ENCODE results near the gene MACROD2.

The MACROD2 gene

GRCh38 chr20:15265581-15266309 lies 1270.4 kb downstream of the MACROD2 start:
- TF ChIP-seq CTCF (IDR thresholded peaks at IDR 0.05; ENCODE audit: insufficient read depth, missing control alignments): no peak
- no peak for DNase-seq (ENCODE audit: insufficient read length, low spot score)
- FAIRE-seq: no peak

- FAIRE-seq (no peak), DNase-seq (ENCODE audit: insufficient read length, low spot score) (no peak)
- TF ChIP-seq CTCF (IDR thresholded peaks at IDR 0.05; ENCODE audit: insufficient read depth, missing control alignments): no peak
Measured at GRCh38 chr20:15267935-15268334, 1272.6 kb downstream of the MACROD2 start.

- DNase-seq (ENCODE audit: insufficient read length, low spot score) (no peak), FAIRE-seq (no peak)
- no peak for TF ChIP-seq CTCF (IDR thresholded peaks at IDR 0.05; ENCODE audit: insufficient read depth, missing control alignments)
Measured at GRCh38 chr20:15278041-15278440, 1282.7 kb downstream of the MACROD2 start.

GRCh38 chr20:15287329-15287728 lies 1292.0 kb downstream of the MACROD2 start:
- no peak for TF ChIP-seq CTCF (IDR thresholded peaks at IDR 0.05; ENCODE audit: insufficient read depth, missing control alignments)
- FAIRE-seq: no peak
- DNase-seq (ENCODE audit: insufficient read length, low spot score): no peak

GRCh38 chr20:15288106-15288505 lies 1292.8 kb downstream of the MACROD2 start:
- DNase-seq (ENCODE audit: insufficient read length, low spot score) (no peak), FAIRE-seq (no peak)
- no peak for TF ChIP-seq CTCF (IDR thresholded peaks at IDR 0.05; ENCODE audit: insufficient read depth, missing control alignments)

- no peak for FAIRE-seq
- DNase-seq (ENCODE audit: insufficient read length, low spot score): no peak
- TF ChIP-seq CTCF (IDR thresholded peaks at IDR 0.05; ENCODE audit: insufficient read depth, missing control alignments): no peak
Measured at GRCh38 chr20:15289337-15289736, 1294.0 kb downstream of the MACROD2 start.

GRCh38 chr20:15292405-15292804 lies 1297.1 kb downstream of the MACROD2 start:
- DNase-seq (ENCODE audit: insufficient read length, low spot score): no peak
- no peak for FAIRE-seq
- TF ChIP-seq CTCF (IDR thresholded peaks at IDR 0.05; ENCODE audit: insufficient read depth, missing control alignments): no peak

All from D721Med (cell line).